IPS-18a (cell line): ENCODE results near the gene PPP1R13B.

Experiments used
- H3K27ac ChIP-seq: one replicate; pipeline ENCODE4 v1.5.1; 2013; ENCODE audit warnings: low read length
- H3K27me3 ChIP-seq: one replicate; pipeline ENCODE4 v1.6.1; 2013; ENCODE audit warnings: mild to moderate bottlenecking, low read length; ENCODE audit not compliant: control insufficient read depth, insufficient read depth
- H3K36me3 ChIP-seq: one replicate; pipeline ENCODE4 v1.6.1; 2013; ENCODE audit warnings: low read depth, low read length; ENCODE audit not compliant: control insufficient read depth
- H3K4me1 ChIP-seq: one replicate; pipeline ENCODE4 v1.6.1; 2013; ENCODE audit warnings: low read depth, low read length; ENCODE audit not compliant: control insufficient read depth
- H3K4me3 ChIP-seq: one replicate; pipeline ENCODE4 v1.5.1; 2013; ENCODE audit warnings: low read length
- H3K9ac ChIP-seq: one replicate; pipeline ENCODE4 v1.6.1; 2013; ENCODE audit warnings: mild to moderate bottlenecking, low read length, moderate library complexity
- H3K9me3 ChIP-seq: one replicate; pipeline ENCODE4 v1.6.1; 2013; ENCODE audit warnings: low read depth, low read length; ENCODE audit not compliant: control insufficient read depth

Gene PPP1R13B

DNA sequence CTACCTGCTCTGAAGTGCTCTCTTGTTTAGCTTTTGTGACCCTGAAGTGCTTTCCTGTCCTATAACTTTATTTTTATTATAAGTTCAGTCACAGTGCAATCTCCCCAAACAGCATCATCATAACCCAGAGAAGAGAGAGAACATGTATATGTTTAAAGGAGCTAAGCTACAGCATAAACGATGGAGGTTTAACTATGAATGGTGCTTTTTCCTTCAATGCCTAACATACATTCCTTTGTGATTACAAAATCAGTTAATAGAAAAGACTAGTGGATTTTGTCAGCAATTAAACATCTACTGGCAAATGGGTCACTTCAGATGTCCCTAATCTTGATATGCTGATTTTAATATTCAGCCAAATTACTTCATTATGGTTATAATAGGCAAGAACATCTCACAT lies 85.3 kb downstream of the PPP1R13B start:
- no peaks in the 10 kb centered on the region for H3K36me3 ChIP-seq
- no peaks in the 10 kb centered on the region for H3K27me3 ChIP-seq
- H3K27ac ChIP-seq, result no peak overlapping the region
- H3K4me1 ChIP-seq, result no peaks in the 10 kb centered on the region
- H3K9me3 ChIP-seq, result no peaks in the 10 kb centered on the region
- H3K9ac ChIP-seq, result no peak overlapping the region
- H3K4me3 ChIP-seq, result no peak overlapping the region

DNA sequence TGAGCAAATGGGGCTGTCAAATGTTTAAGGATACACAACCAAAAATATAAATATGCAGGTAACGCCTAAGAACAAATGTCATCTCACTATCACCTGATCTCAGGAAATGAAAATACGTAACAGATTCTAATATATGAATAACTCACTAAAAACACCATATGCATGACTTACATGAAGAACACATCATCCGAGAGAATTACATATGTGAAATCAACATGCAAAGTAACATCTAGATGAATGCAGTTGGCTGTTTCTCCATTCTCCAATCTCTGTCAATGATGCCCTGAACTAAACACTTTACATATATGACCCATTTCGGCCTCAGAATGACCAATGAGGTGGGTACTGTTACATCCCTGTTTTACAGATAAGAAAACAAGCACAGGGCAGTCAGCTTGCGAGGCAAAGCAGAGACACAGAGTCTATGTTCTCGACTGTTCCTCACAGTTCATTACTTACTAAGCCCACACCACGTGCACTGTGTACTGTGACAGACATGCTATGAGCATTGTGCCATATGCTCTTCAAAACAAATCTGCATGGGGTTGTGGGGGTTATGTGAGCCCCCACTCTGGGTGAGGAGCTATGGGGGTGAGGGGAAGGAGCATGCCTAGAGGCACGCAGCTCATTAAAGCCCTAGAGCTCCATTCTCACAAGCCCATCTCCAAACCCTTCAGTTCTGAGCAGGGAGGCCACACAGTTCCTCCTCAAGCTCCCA lies 89.2 kb downstream of the PPP1R13B start:
- Histone ChIP-seq H3K27ac (no peak overlapping the region), H3K27me3 (no peaks in the 10 kb centered on the region)

DNA sequence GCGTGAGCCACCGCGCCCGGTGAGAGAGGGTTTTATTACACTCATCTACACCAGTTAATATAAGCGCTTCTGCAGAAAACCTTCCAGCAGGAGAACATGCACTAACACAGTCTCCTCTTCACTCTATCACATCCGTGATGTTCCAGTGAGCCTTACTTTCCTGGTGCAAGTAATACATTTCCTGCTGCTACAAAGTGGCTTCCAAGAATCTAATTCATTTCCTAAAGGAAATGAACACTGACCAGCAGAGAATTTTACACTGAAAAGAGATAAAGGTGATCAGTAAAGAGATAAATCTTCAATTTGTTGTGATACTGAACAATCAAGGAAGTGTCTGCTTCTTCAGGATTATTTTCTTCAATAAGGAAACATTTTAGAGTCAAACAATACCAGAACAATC lies 92.3 kb downstream of the PPP1R13B start:
- H3K27me3 ChIP-seq, result no peaks in the 10 kb centered on the region
- H3K27ac ChIP-seq, result no peak overlapping the region
- no peaks in the 10 kb centered on the region for H3K9me3 ChIP-seq
- no peak overlapping the region for H3K9ac ChIP-seq
- H3K36me3 ChIP-seq, result no peaks in the 10 kb centered on the region
- H3K4me3 ChIP-seq, result no peak overlapping the region
- H3K4me1 ChIP-seq, result no peaks in the 10 kb centered on the region

More for the DNA sequence above, 89.2 kb downstream of the PPP1R13B start:
- Histone ChIP-seq H3K4me3 (no peak overlapping the region), H3K9ac (no peak overlapping the region), H3K36me3 (no peaks in the 10 kb centered on the region), H3K4me1 (no peaks in the 10 kb centered on the region), H3K9me3 (no peaks in the 10 kb centered on the region)

DNA sequence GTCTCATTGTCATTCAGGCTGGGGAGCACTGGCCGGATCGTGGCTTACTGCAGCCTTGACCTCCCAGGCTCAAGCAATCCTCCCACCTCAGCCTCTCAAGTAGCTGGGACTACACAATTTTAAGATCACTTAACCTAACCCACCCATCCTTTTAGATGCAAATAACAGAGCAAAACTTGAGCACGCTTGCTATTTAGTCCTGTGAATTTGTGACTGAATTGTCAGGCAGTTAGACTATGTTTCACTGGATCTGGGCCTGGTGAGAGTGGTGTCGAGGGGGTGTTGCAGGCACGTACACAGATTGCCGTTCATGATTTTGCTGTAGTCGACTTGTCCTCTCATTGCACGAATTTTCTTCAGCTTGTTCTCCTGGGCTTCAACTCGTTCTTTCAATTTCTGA lies 93.6 kb downstream of the PPP1R13B start:
- no peak overlapping the region for H3K9ac ChIP-seq
- no peaks in the 10 kb centered on the region for H3K36me3 ChIP-seq
- no peaks in the 10 kb centered on the region for H3K9me3 ChIP-seq
- no peak overlapping the region for H3K27ac ChIP-seq
- H3K4me1 ChIP-seq, result no peaks in the 10 kb centered on the region
- no peaks in the 10 kb centered on the region for H3K27me3 ChIP-seq
- no peak overlapping the region for H3K4me3 ChIP-seq

DNA sequence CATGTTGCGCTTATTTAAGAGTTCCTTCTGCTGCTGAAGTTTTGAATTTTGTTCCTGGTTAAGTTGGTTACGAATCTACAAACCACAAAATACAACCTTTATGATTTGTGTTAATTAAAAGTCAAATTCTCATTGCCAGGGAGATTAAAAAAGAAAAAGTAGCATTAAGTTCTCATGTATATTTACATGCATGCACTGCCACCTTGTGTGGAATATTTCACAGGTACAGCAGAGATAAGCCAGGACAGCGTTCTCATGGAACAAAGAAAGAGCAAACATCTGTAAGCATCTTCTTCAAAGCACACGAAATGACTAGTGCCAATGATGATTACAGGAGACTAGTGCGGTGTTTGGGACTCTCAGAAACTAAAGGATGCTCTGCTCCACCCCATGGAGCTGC lies 97.5 kb downstream of the PPP1R13B start:
- H3K9me3 ChIP-seq, result no peaks in the 10 kb centered on the region
- no peaks in the 10 kb centered on the region for H3K4me1 ChIP-seq
- no peak overlapping the region for H3K27ac ChIP-seq
- H3K4me3 ChIP-seq, result no peak overlapping the region
- H3K36me3 ChIP-seq, result no peaks in the 10 kb centered on the region
- H3K9ac ChIP-seq, result no peak overlapping the region
- no peaks in the 10 kb centered on the region for H3K27me3 ChIP-seq

- Histone ChIP-seq H3K4me3 (no peak overlapping the region), H3K27ac (no peak overlapping the region), H3K36me3 (no peaks in the 10 kb centered on the region), H3K9me3 (no peaks in the 10 kb centered on the region), H3K4me1 (no peaks in the 10 kb centered on the region), H3K27me3 (no peaks in the 10 kb centered on the region), H3K9ac (no peak overlapping the region)
Observed at GRCh38 chr14:103749452-103749851, 97.9 kb downstream of the PPP1R13B start.

DNA sequence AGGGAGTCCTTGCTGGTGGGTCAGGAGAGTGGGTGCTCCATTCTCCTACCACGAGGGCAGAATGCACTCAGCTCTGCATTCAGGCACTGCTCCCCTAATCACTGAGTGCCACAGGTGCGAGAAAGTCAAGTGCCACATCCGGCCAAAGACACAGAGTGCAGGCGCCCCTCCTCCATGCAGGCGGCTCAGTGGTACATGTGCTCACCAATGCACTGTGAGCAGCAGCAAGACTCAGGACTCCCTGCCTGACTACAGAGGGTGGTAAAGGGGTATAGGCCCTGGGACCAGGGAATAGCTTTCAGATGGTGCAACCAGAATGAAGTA lies 98.9 kb downstream of the PPP1R13B start:
- Histone ChIP-seq H3K27ac (no peak overlapping the region), H3K36me3 (no peaks in the 10 kb centered on the region), H3K4me3 (no peak overlapping the region), H3K27me3 (no peaks in the 10 kb centered on the region), H3K4me1 (no peaks in the 10 kb centered on the region), H3K9me3 (no peaks in the 10 kb centered on the region), H3K9ac (no peak overlapping the region)

- no peak overlapping the region for H3K27ac ChIP-seq
- no peaks in the 10 kb centered on the region for H3K36me3 ChIP-seq
- H3K27me3 ChIP-seq, result no peaks in the 10 kb centered on the region
- H3K9me3 ChIP-seq, result no peaks in the 10 kb centered on the region
- H3K4me1 ChIP-seq, result no peaks in the 10 kb centered on the region
- no peak overlapping the region for H3K9ac ChIP-seq
- no peak overlapping the region for H3K4me3 ChIP-seq
Observed at GRCh38 chr14:103746701-103747100, 100.7 kb downstream of the PPP1R13B start.

DNA sequence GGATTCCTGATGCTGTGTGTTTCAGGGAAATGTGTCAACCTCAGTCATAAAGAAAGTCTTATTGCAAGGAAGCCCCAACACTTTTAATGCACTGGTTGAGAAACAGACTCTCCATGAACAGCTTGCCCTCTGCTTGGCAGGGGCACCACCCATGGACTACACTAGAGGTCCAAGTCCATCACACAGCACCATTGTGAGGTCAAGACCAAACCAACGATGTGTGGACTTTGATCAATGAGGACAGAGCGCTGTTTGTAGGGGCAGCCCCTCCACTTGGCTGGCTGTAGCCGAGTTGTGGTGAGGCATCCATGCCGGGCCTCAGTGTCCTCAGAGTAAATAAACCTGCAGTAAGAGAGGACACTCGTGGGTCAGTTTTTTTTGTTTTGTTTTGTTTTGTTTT lies 102.0 kb downstream of the PPP1R13B start:
- Histone ChIP-seq H3K27ac (no peak overlapping the region), H3K36me3 (no peaks in the 10 kb centered on the region)

DNA sequence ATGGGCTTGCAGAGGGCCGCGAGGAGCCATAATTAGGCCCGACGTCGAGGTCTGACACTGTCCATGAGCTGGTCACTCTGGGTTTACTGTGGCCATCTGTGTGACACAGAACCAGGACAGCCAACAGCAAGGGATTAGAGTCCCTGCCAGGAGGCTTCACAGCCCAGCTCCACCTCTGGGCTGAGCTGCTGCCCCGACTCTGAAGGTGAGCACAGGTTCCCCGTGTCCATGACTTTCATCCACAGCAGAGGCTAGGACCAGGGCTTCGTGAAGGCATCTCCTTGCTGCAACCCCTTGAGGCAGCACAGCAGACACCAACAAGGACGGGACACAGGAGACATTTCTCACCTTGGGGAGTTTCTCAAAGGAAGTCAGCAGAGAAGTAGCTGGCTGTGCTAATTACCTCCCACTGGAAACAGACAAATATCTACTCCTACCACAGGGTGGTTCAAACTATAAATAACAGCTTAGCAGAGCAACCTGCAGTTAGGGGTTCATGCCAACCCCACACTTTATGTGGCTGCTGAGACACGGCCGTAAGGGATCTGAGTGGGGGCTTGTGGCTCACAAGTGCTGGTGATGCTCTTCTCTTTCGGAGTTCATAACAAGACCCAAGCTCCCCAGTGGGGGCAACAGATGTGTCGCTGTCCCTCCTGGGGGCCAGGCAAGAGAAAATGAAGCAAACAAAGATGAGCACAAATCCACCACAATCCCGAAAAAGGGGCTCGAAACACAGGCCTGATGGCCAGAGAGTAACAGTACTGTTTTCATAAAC lies 102.6 kb downstream of the PPP1R13B start:
- H3K9me3 ChIP-seq, result no peaks in the 10 kb centered on the region
- no peak overlapping the region for H3K27ac ChIP-seq
- no peak overlapping the region for H3K9ac ChIP-seq
- H3K4me1 ChIP-seq, result no peaks in the 10 kb centered on the region
- no peaks in the 10 kb centered on the region for H3K36me3 ChIP-seq
- H3K27me3 ChIP-seq, result no peaks in the 10 kb centered on the region
- no peak overlapping the region for H3K4me3 ChIP-seq

More for the DNA sequence above, 102.0 kb downstream of the PPP1R13B start:
- Histone ChIP-seq H3K4me3 (no peak overlapping the region), H3K4me1 (no peaks in the 10 kb centered on the region), H3K9me3 (no peaks in the 10 kb centered on the region), H3K27me3 (no peaks in the 10 kb centered on the region), H3K9ac (no peak overlapping the region)

DNA sequence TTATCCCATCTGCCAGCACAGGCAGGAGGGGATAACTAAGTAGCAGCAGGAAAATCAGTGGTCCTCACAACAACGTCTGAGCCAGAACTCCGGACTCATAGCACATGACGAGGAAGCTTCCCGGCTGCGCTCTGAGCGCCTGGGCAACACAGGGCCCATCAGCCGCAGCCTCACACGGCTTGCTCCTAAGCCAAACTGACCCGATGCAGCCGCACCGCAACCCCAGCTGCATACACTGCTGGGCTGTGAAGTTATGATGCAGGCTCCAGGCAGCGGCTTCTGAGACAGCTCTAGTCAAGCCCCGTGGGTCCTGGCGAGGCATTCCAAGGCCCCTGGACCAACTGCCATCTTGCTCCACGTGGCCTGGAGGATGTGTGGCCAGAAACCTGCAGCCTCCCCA lies 103.7 kb downstream of the PPP1R13B start:
- Histone ChIP-seq H3K36me3 (no peaks in the 10 kb centered on the region), H3K9me3 (no peaks in the 10 kb centered on the region), H3K4me3 (no peak overlapping the region), H3K9ac (no peak overlapping the region), H3K27me3 (no peaks in the 10 kb centered on the region), H3K27ac (no peak overlapping the region), H3K4me1 (no peaks in the 10 kb centered on the region)
